HCT116 (cell line): ENCODE results near the gene USP30. TPM values are rescaled to one million over a fixed set of nuclear protein-coding genes. Genes with fewer than 3 reads are reported as not detected.

Source experiments
- ATAC-seq: fragments of 200-7000 bp; cut with Tn5 transposase; 2 replicates; pipeline ENCODE4 v1.9.1; 2020; ENCODE audit warnings: mild to moderate bottlenecking, moderate library complexity
- BruUV-seq: library from RNA; stranded (reverse); fragments of 400-500 nt; replicated peaks from 2 replicates; lab custom pipeline; 2021; lab: Mats Ljungman, UMichigan
- CTCF ChIA-PET: fragments of 300-600 bp; sonication (Branson Sonifier 250); formaldehyde crosslinking; loops from one replicate; lab custom pipeline; 2021; ENCODE audit warnings: antibody characterized with exemption; lab: Charles Lee
- POLR2A ChIA-PET: fragments of 300-600, 350-600 bp; sonication (Branson Sonifier 250); formaldehyde crosslinking; loops from one replicate; lab custom pipeline; 2021; ENCODE audit warnings: antibody characterized with exemption; lab: Charles Lee
- RAD21 ChIA-PET, 2 experiments: fragments of 300-600 bp; sonication (Branson Sonifier 250); formaldehyde crosslinking; loops; one replicate each; lab custom pipeline; 2023; ENCODE audit warnings: low total read pairs in 2 of 2; ENCODE audit not compliant: uncharacterized antibody in 2 of 2, unreplicated experiment in 2 of 2, low non-redundant PET in 1 of 2; lab: Charles Lee
- DNase-seq: peaks from one replicate; pipeline ENCODE4 v3.0.0-alpha.2; 2010; ENCODE audit warnings: low read depth, low spot score
- H2AFZ ChIP-seq: fragments of 200-600 bp; shearing (Covaris generic), sonication (generic); 2 replicates; pipeline ENCODE4 v1.6.1; 2017; ENCODE audit warnings: low read depth, mixed run types, mixed read lengths, antibody characterized with exemption, low read length; ENCODE audit not compliant: poor library complexity, severe bottlenecking
- H3K27ac ChIP-seq: 2 replicates; pipeline ENCODE4 v1.5.1; 2012; ENCODE audit warnings: low read depth, low read length
- H3K27me3 ChIP-seq: fragments of 200-600 bp; sonication (generic); 2 replicates; pipeline ENCODE4 v1.6.1; 2016; ENCODE audit warnings: mixed run types, low read length, mixed read lengths; ENCODE audit not compliant: insufficient read depth
- H3K36me3 ChIP-seq, 2 experiments: fragments of 200-500 bp in 1 of 2; fragments of 200-600 bp in 1 of 2; sonication (Bioruptor generic) in 1 of 2; sonication (generic) in 1 of 2; 2 replicates each; pipeline versions ENCODE4 v1.5.1 to v1.6.1; 2014 to 2016; ENCODE audit warnings: low read length in 2 of 2, inconsistent platforms in 1 of 2, mixed read lengths in 1 of 2, mixed run types in 1 of 2; ENCODE audit not compliant: insufficient read depth in 2 of 2, control insufficient read depth in 1 of 2
- H3K4me1 ChIP-seq, 2 experiments: fragments of 200-600 bp in 1 of 2; sonication (generic) in 1 of 2; 2 replicates each; pipeline versions ENCODE4 v1.5.1 to v1.6.1; 2012 to 2017; ENCODE audit warnings: low read length in 2 of 2, inconsistent platforms in 1 of 2, mild to moderate bottlenecking in 1 of 2, mixed read lengths in 1 of 2, mixed run types in 1 of 2, moderate library complexity in 1 of 2; ENCODE audit not compliant: insufficient read depth in 2 of 2, control insufficient read depth in 1 of 2
- H3K4me2 ChIP-seq: fragments of 200-600 bp; sonication (generic); 2 replicates; pipeline ENCODE4 v1.6.1; 2017; ENCODE audit warnings: mixed run types, low read length, mixed read lengths
- H3K4me3 ChIP-seq, 2 experiments: fragments of 200-600 bp in 1 of 2; sonication (generic) in 1 of 2; replicated peaks in 1 of 2; 2 replicates each; pipeline ENCODE4 v1.5.1; 2011 to 2016; ENCODE audit warnings: low read length in 2 of 2, control low read depth in 1 of 2, low read depth in 1 of 2, mild to moderate bottlenecking in 1 of 2, mixed read lengths in 1 of 2, mixed run types in 1 of 2
- H3K79me2 ChIP-seq: fragments of 200-600 bp; sonication (generic); 2 replicates; pipeline ENCODE4 v1.6.1; 2017; ENCODE audit warnings: mild to moderate bottlenecking, mixed run types, low read length, moderate library complexity, mixed read lengths; ENCODE audit not compliant: insufficient read depth
- H3K9ac ChIP-seq: fragments of 200-600 bp; sonication (generic); 2 replicates; pipeline ENCODE4 v1.6.1; 2016; ENCODE audit warnings: low read length, mixed read lengths
- H3K9me2 ChIP-seq: fragments of 200-600 bp; sonication (generic), shearing (Covaris generic); 2 replicates; pipeline ENCODE4 v1.6.1; 2017; ENCODE audit warnings: mixed run types, mild to moderate bottlenecking, moderate library complexity; ENCODE audit not compliant: insufficient read depth
- H3K9me3 ChIP-seq, 2 experiments: fragments of 200-500 bp in 1 of 2; fragments of 200-600 bp in 1 of 2; sonication (Bioruptor generic) in 1 of 2; sonication (generic) in 1 of 2; 2 replicates each; pipeline ENCODE4 v1.6.1; 2014 to 2017; ENCODE audit warnings: low read length in 2 of 2, mixed read lengths in 2 of 2, inconsistent platforms in 1 of 2, low read depth in 1 of 2, mild to moderate bottlenecking in 1 of 2, mixed run types in 1 of 2, moderate library complexity in 1 of 2; ENCODE audit not compliant: control insufficient read depth in 1 of 2, insufficient read depth in 1 of 2
- H4K20me1 ChIP-seq: fragments of 200-600 bp; sonication (generic), shearing (Covaris generic); 2 replicates; pipeline ENCODE4 v1.6.1; 2017; ENCODE audit warnings: mixed run types, mild to moderate bottlenecking, moderate library complexity; ENCODE audit not compliant: insufficient read depth
- CBX3 ChIP-seq: IDR thresholded peaks from 2 replicates; pipeline ENCODE4 v1.6.1; 2012; ENCODE audit warnings: low read depth
- ELF1 ChIP-seq: IDR thresholded peaks from 2 replicates; pipeline ENCODE4 v1.6.1; 2012; ENCODE audit warnings: low read depth, borderline replicate concordance
- FOSL1 ChIP-seq: IDR thresholded peaks from 2 replicates; pipeline ENCODE4 v1.6.1; 2012; ENCODE audit warnings: low read depth
- JUND ChIP-seq: IDR thresholded peaks from 2 replicates; pipeline ENCODE4 v1.6.1; 2012
- POLR2AphosphoS5 ChIP-seq: IDR thresholded peaks from 2 replicates; pipeline ENCODE4 v1.6.1; 2011; ENCODE audit warnings: mild to moderate bottlenecking, low read depth, low read length, moderate library complexity
- RAD21 ChIP-seq: IDR thresholded peaks from 2 replicates; pipeline ENCODE4 v1.6.1; 2012; ENCODE audit warnings: low read depth, mild to moderate bottlenecking
- SIN3A ChIP-seq: IDR thresholded peaks from 2 replicates; pipeline ENCODE4 v1.6.1; 2012; ENCODE audit warnings: low read depth
- SRF ChIP-seq: IDR thresholded peaks from 2 replicates; pipeline ENCODE4 v1.6.1; 2012; ENCODE audit warnings: low read depth
- TCF7L2 ChIP-seq: IDR thresholded peaks from 2 replicates; pipeline ENCODE4 v1.7.0; 2011; ENCODE audit warnings: borderline replicate concordance, inconsistent platforms; ENCODE audit not compliant: insufficient read depth, insufficient read length; ENCODE audit errors: extremely low read depth
- ZNF274 ChIP-seq: fragments of 200-500 bp; sonication (Bioruptor generic); IDR thresholded peaks from 2 replicates; pipeline ENCODE4 v1.6.1; 2014; ENCODE audit warnings: mild to moderate bottlenecking, low read depth, low read length, inconsistent platforms
- intact Hi-C: fragments of 100-400 bp; cut with micrococcal nuclease; formaldehyde crosslinking; loops from 2 replicates; pipeline ENCODE4 v1.10.0; 2022
- total RNA-seq: library from RNA; stranded (reverse); gene quantifications from one replicate; pipeline ENCODE4 v1.2.1, GENCODE V29; 2021; ENCODE audit not compliant: unreplicated experiment
- TF ChIP-seq, protein P1 (sequence below), 3 experiments: fragments of 200-600 bp in 1 of 3; sonication (generic) in 1 of 3; IDR thresholded peaks in 2 of 3; conservative IDR thresholded peaks in 1 of 3; 2 replicates each; pipeline ENCODE4 v1.5.1; 2012 to 2017; ENCODE audit warnings: low read depth in 2 of 3, low read length in 2 of 3, antibody characterized with exemption in 1 of 3, borderline replicate concordance in 1 of 3, control low read depth in 1 of 3, mild to moderate bottlenecking in 1 of 3, mixed read lengths in 1 of 3, mixed run types in 1 of 3, moderate library complexity in 1 of 3; ENCODE audit not compliant: insufficient read depth in 1 of 3

The USP30 gene
- total RNA-seq, 1 experiment from 2014 or later: 9.2 TPM

DNA sequence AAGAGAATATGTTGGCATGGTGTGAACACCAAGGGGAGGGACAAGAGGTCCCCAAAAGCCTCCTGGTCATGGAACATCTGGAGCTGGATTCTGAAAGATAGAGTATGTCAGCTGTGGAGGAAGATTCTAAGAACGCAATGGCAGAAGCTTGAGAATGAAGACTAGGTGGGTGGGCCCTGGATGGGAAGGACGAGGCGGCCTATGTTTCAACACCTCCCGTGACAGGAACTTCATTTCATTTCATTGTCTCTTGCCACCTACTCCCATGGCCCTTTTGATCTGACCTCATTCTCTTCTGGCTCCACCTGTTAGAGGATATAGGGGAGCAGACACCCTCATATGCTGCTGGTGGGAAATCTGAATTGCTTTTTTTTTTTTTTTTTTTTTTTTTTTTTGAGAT, 48.4 kb downstream of the USP30 start:
- POLR2A ChIA-PET: no interaction called here
- intact Hi-C loops: no loop called here
- H3K9me2 ChIP-seq: no peaks in the 10 kb centered on the region
- H3K4me2 ChIP-seq: no peak overlapping the region
- no peak overlapping the region for H3K4me3 ChIP-seq
- RAD21 ChIA-PET: no interaction called here
- H2AFZ ChIP-seq: no peak overlapping the region
- no peak for DNase-seq
- no peak overlapping the region for H3K9ac ChIP-seq
- CTCF ChIA-PET: interaction anchor here (1.0 kb wide), 1 partner anchor 11 kb away, joined by 3 read pairs; no protein-coding TSS in a partner anchor
- H4K20me1 ChIP-seq: no peaks in the 10 kb centered on the region
- peaks cover 20 to 47% of the 10 kb centered on the region in 2 experiments; a peak in 3 of 4 replicates for H3K36me3 ChIP-seq
- no peak overlapping the region for H3K27ac ChIP-seq
- peaks cover 37% of the 10 kb centered on the region for H3K79me2 ChIP-seq
- H3K4me1 ChIP-seq: peaks cover 2 to 19% of the 10 kb centered on the region in 2 experiments; a peak in 3 of 4 replicates
- TF ChIP-seq POLR2AphosphoS5 (no peak), SRF (no peak), SIN3A (no peak), ZNF274 (no peak), FOSL1 (no peak), JUND (no peak), CBX3 (no peak)
- TF ChIP-seq, protein P1, sequence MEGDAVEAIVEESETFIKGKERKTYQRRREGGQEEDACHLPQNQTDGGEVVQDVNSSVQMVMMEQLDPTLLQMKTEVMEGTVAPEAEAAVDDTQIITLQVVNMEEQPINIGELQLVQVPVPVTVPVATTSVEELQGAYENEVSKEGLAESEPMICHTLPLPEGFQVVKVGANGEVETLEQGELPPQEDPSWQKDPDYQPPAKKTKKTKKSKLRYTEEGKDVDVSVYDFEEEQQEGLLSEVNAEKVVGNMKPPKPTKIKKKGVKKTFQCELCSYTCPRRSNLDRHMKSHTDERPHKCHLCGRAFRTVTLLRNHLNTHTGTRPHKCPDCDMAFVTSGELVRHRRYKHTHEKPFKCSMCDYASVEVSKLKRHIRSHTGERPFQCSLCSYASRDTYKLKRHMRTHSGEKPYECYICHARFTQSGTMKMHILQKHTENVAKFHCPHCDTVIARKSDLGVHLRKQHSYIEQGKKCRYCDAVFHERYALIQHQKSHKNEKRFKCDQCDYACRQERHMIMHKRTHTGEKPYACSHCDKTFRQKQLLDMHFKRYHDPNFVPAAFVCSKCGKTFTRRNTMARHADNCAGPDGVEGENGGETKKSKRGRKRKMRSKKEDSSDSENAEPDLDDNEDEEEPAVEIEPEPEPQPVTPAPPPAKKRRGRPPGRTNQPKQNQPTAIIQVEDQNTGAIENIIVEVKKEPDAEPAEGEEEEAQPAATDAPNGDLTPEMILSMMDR (IDR thresholded peaks at IDR 0.05 in 2 of 3, conservative IDR thresholded peaks at IDR 0.05 in 1 of 3; ENCODE audit: borderline replicate concordance in 1 of 3, insufficient read depth in 1 of 3, low read depth in 2 of 3, low read length in 2 of 3): no peak
- TF ChIP-seq, all 23 proteins: peak for 0
- ATAC-seq: no peak
- H3K9me3 ChIP-seq: no peaks in the 10 kb centered on the region
- no TSS peak for BruUV-seq
- no peaks in the 10 kb centered on the region for H3K27me3 ChIP-seq

DNA sequence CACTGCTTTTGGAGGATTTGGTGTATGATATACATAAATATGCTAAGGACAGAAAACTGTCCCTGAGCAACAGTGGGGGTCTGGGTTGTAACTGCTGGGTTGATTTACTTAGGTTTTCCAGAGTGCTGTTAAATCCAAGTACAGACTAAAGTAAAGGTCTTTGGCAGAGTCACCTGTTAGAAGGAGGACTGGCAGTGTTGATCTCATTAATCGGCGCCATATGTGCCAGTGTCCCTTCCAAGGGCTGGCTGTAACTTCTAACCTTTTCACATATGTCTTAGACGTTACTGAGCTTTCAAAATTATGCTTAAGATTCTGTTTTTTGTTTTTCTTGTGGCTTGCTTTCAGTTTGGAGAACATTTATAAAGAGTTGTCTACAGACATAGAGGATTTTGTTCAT, 50.1 kb downstream of the USP30 start:
- Histone ChIP-seq H3K4me3 (no peak overlapping the region), H4K20me1 (no peaks in the 10 kb centered on the region), H2AFZ (no peak overlapping the region), H3K27me3 (no peaks in the 10 kb centered on the region), H3K4me1 (peaks cover 0 to 12% of the 10 kb centered on the region in 2 experiments; a peak in 2 of 4 replicates), H3K9ac (no peak overlapping the region), H3K9me2 (no peaks in the 10 kb centered on the region), H3K79me2 (peaks cover 37% of the 10 kb centered on the region), H3K4me2 (no peak overlapping the region), H3K36me3 (peaks cover 23 to 52% of the 10 kb centered on the region in 2 experiments; a peak in 3 of 4 replicates), H3K9me3 (no peaks in the 10 kb centered on the region), H3K27ac (no peak overlapping the region)
- intact Hi-C loops: no loop called here
- no TSS peak for BruUV-seq
- DNase-seq: no peak
- TF ChIP-seq ZNF274 (no peak), TCF7L2 (no peak), RAD21 (no peak), ELF1 (no peak)
- ChIA-PET RAD21 (no interaction called here), CTCF (no interaction called here), POLR2A (no interaction called here)
- ATAC-seq: no peak
